D721Med (cell line): ENCODE results near the gene CST7.

Experiments used
- DNase-seq: peaks from one replicate; pipeline ENCODE4 v3.0.0; 2011; ENCODE audit warnings: low spot score; ENCODE audit not compliant: insufficient read length
- FAIRE-seq: peaks from 2 replicates; lab custom pipeline; 2011; peaks lifted over from hg19 to GRCh38; lab: Jason Lieb, UNC
- TF ChIP-seq, protein P1 (sequence below): IDR thresholded peaks from 2 replicates; pipeline ENCODE4 v1.5.1; 2012; ENCODE audit warnings: mild to moderate bottlenecking, control low read depth; ENCODE audit not compliant: insufficient read depth; ENCODE audit errors: missing control alignments

CST7 gene, protein sequence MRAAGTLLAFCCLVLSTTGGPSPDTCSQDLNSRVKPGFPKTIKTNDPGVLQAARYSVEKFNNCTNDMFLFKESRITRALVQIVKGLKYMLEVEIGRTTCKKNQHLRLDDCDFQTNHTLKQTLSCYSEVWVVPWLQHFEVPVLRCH

DNA sequence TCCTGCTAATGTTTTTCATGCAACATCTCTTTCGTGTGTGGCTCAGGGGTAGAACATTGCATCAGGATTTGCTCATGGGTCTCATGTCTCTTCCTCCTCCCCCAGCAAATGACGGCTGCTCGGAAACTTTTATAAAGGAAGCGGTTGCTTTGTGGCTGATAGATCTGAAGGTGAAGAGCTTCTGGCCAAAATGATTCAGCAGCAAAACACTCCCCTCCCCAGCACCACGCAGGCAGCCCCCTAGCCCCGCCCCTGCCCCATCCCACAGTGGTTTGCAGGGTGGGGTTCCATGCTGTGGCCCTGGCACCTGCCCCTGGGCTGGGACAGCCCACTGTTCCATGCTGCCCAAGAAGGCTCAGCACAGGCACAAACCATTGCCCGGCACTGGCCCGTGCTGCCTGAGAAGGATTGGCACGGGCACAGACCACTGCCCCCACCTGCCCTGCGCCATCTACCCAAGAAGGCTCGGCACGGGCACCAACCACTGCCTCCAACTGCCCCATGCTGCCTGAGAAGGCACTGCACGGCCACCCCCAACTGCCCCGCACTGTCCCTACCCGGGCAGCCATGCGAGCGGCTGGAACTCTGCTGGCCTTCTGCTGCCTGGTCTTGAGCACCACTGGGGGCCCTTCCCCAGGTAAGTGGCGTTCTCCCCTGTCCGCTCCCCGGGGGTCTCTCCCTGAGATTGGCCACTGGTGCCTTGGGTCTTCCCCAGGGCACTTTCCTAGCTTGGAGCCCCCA is at the start of gene CST7:
CST7 (plus strand) TSS at position 331 of the 741 bp plus-strand sequence; CDS start at position 568, 237 bp downstream.
- FAIRE-seq (no peak), DNase-seq (no peak)
- TF ChIP-seq, protein P1, sequence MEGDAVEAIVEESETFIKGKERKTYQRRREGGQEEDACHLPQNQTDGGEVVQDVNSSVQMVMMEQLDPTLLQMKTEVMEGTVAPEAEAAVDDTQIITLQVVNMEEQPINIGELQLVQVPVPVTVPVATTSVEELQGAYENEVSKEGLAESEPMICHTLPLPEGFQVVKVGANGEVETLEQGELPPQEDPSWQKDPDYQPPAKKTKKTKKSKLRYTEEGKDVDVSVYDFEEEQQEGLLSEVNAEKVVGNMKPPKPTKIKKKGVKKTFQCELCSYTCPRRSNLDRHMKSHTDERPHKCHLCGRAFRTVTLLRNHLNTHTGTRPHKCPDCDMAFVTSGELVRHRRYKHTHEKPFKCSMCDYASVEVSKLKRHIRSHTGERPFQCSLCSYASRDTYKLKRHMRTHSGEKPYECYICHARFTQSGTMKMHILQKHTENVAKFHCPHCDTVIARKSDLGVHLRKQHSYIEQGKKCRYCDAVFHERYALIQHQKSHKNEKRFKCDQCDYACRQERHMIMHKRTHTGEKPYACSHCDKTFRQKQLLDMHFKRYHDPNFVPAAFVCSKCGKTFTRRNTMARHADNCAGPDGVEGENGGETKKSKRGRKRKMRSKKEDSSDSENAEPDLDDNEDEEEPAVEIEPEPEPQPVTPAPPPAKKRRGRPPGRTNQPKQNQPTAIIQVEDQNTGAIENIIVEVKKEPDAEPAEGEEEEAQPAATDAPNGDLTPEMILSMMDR: no peak

DNA sequence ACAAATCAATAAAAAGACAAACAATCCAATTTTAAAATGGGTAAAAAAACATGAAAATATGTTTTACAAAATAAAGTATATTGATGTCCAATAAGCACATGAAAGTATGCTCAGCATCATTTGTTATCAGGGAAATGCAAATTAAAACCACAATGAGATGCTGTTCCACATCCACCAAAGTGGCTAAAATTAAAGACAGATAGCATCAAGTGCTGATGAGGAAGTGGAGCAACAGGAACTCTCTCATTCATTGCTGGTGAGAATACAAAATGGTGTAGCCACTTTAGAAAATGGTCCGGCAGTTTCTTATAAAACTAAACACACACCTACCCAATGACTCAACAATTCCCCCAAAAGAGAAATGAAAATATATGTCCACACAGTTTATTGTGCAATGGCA is 42.3 kb upstream of the CST7 start:
- DNase-seq (no peak), FAIRE-seq (no peak)
- TF ChIP-seq, protein P1: no peak

DNA sequence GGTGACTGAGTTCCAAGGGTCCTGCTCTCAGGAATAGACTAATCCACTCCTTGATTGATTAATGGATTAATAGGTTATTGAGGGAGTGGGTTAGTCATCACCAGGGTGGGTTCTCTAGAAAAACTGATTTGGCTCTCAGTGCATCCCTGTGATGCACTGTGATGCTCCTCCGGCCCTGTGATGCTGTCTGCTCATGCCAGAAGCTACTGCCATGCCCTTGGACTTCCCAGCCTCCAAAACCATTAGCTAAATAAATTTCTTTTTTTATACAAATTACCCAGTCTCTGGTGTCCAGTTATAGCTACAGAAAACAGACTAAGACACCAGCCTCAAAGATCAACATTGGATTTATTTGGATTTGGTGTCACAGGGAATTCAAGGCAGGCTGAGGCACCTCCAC is 40.4 kb upstream of the CST7 start:
- DNase-seq: no peak
- TF ChIP-seq, protein P1: no peak
- FAIRE-seq: no peak

DNA sequence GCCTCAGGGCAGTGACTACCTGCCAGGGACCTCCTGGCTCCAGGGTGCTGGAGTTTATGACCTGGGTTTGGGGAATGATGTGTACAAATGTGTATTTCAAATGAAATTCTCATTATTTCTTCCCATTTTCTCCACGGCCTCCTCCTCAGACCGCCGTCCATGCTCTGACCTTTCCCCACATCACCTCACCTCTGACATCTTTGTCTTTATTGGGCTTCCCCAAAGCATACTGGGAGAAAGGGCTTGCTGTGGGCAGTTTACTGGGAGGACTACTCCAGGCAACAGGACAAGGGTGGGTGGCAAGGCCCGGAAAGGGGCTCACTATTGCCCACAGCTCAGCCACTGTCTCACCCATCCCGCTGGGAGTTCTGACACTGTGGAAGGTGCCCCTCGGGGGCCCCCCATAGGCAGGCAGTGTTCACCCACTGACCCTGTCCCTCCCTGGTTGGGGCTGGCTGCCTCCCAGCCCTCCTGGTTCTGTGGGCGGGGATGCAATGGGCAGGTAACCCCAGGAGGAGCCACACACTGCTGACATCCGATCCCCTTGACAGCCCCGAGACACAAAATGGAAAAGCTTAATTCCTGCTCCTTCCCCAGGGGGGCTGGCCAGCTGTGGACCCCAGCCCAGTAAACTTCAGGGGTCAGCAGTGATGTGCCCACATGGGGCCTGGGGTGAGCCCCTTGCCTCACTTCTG is 39.8 kb upstream of the CST7 start:
- DNase-seq (no peak), FAIRE-seq (no peak)
- TF ChIP-seq, protein P1: no peak

DNA sequence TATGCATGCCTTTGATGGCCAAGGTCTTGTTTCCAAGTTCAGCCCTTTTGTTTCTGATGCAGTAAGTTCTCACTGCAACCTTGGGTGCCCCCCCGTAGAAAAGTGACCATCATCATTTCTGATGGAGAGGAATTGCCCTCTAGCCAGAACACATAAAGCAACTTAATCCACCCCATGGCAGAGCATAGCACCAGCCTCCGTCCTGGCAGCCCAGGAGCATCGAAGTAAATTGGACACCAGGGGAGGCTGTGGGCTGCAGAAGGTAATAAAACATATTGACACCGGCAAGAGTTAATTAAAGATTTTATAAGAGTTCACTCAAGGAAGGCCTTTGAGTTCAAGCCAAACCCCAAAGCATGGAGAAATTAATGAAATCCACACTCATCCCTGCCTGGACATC is 39.2 kb upstream of the CST7 start:
- FAIRE-seq: no peak
- DNase-seq: no peak
- TF ChIP-seq, protein P1: no peak

DNA sequence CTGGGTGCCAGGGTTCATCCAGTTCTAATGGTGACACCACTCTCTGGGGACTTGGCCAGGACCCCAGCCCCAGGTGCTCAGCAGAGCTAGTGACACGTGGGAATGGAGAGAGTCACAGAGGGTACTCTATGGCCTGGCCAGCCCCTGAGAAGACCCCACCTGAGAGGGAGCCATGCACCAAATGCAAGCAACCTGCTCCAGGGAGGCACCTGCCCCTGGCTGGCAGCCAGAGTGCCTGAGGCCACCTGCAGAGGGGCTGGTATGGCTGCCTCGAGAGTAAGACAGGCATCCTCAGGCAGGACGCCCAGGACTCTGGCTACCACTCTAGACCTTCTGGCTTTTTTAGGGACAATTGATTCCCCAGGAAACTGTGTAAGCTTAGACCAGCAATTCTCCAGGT is 38.6 kb upstream of the CST7 start:
- TF ChIP-seq, protein P1: no peak
- FAIRE-seq (no peak), DNase-seq (no peak)

DNA sequence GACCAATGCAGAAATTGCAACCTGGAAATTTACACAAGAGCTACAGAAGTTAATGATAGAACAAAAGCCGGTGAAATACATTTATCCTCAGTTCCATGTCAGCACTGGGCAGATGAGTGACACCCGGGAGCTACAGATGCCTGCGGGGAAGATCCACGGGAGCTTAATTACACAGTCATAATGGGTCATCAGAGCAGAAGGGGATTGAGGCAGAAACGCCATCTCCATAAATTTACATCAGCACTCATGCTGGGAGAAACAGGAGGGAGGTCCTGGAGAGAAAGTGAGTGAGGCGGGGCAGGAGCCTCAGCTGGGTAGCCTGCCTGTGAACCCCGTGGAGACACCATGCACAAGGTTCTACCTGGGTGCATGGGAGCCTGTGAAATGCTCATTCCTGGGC is 37.6 kb upstream of the CST7 start:
- FAIRE-seq: no peak
- TF ChIP-seq, protein P1: no peak
- DNase-seq: no peak
